B cell (primary cell): ENCODE results near the gene LMBRD1.

ENCODE experiments used
- CTCF ChIP-seq: fragments of 200-600 bp; IDR thresholded peaks from one replicate; pipeline ENCODE4 v1.8.0; 2022; ENCODE audit warnings: antibody characterized with exemption, mild to moderate bottlenecking
- EZH2 ChIP-seq: IDR thresholded peaks from 2 replicates; pipeline ENCODE4 v1.6.1; 2012; ENCODE audit warnings: borderline replicate concordance, low read depth, mild to moderate bottlenecking, moderate library complexity, low read length; ENCODE audit not compliant: insufficient read depth, poor library complexity, severe bottlenecking

GRCh38 chr6:69792292-69792691 lies 4.5 kb downstream of the LMBRD1 start:
- no peak for TF ChIP-seq CTCF
- TF ChIP-seq EZH2, result no peak
